IPS-20b (cell line): ENCODE data around the gene RAD51B.
"Not testable (repeated sequence)": the region's sequence is repeated elsewhere in the genome, so short reads cannot be mapped to it uniquely, and the experiment has no call there.

ENCODE experiments used
- H3K27ac ChIP-seq: one replicate; pipeline ENCODE4 v1.5.1; 2013; ENCODE audit warnings: low read length
- H3K27me3 ChIP-seq: 2 replicates; pipeline ENCODE4 v1.6.1; 2013; ENCODE audit warnings: mild to moderate bottlenecking, low read length, inconsistent platforms; ENCODE audit not compliant: insufficient read depth
- H3K36me3 ChIP-seq: 2 replicates; pipeline ENCODE4 v1.6.1; 2013; ENCODE audit warnings: low read depth, mild to moderate bottlenecking, inconsistent platforms, low read length, moderate library complexity; ENCODE audit not compliant: insufficient read depth
- H3K4me1 ChIP-seq: 2 replicates; pipeline ENCODE4 v1.6.1; 2013; ENCODE audit warnings: mild to moderate bottlenecking, control low read depth, inconsistent platforms, low read length, moderate library complexity; ENCODE audit not compliant: insufficient read depth
- H3K4me3 ChIP-seq: 2 replicates; pipeline ENCODE4 v1.5.1; 2013; ENCODE audit warnings: mild to moderate bottlenecking, low read length, inconsistent platforms
- H3K9ac ChIP-seq: 2 replicates; pipeline ENCODE4 v1.6.1; 2013; ENCODE audit warnings: low read depth, mild to moderate bottlenecking, inconsistent platforms, low read length, moderate library complexity
- H3K9me3 ChIP-seq: 2 replicates; pipeline ENCODE4 v1.6.1; 2013; ENCODE audit warnings: mild to moderate bottlenecking, low read depth, low read length, inconsistent platforms; ENCODE audit not compliant: insufficient read depth

RAD51B gene

DNA sequence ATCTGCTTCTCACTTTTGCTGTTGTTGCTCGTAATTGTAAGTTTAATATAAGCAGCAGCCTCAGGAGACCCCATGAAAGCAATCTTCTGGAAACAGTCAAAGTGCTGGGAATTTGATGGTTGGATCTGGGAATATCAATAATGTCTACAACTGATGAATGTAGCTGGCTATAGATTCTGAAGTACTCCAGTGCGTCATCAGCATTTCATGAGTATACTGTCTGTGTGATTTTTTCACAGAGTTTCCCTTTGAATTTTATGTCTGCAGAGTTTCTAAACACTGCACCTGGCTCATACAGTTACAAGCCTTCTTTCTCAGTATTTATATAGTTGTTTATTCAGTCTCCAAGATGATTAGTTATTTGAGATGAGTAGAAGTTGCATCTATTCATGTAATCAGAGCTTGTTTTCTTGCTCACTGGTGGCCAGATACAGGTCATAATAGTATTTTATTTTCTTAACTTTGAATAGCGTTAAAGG lies 222.3 kb downstream of the RAD51B start:
- Histone ChIP-seq H3K36me3 (no peaks in the 10 kb centered on the region), H3K27me3 (no peaks in the 10 kb centered on the region), H3K9me3 (no peaks in the 10 kb centered on the region), H3K4me1 (peaks cover 45% of the 10 kb centered on the region), H3K4me3 (no peak overlapping the region), H3K9ac (peak overlapping the region; percentile 40; the same call in 1 of the 2 replicates), H3K27ac (no peak overlapping the region)

DNA sequence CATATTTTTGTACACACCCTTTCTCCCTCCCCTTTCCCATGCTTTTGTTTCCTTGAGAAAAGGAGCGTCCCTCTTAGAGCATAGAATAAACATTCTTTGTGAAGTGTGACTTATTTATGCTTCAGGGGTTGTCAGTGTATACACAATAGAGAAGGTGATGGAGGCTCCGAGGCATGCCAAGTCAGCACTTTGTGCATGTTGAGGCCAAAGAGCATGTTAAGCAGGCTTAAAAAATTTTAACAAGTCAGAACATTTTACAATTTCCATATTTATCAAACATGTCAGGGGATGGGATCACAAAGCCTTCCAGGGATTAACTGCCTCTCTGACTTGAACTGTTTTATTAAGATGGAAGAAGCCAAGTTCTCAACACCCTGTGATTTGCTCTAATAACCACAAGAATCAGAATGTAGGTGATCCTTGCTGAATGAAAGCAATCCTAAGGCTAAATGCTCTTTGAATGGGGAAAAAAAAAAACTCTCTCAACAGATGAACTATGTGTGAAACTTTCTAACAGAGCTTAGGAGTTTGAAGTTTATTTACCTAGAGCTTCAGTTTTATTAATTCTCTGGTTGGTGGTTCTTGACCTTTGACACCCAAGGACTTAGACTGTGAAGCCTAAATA lies 223.1 kb downstream of the RAD51B start:
- Histone ChIP-seq H3K4me3 (no peak overlapping the region), H3K27me3 (no peaks in the 10 kb centered on the region), H3K9ac (peak overlapping the region; percentile 17; the same call in 1 of the 2 replicates), H3K9me3 (no peaks in the 10 kb centered on the region), H3K27ac (no peak overlapping the region), H3K4me1 (peaks cover 45% of the 10 kb centered on the region), H3K36me3 (no peaks in the 10 kb centered on the region)

DNA sequence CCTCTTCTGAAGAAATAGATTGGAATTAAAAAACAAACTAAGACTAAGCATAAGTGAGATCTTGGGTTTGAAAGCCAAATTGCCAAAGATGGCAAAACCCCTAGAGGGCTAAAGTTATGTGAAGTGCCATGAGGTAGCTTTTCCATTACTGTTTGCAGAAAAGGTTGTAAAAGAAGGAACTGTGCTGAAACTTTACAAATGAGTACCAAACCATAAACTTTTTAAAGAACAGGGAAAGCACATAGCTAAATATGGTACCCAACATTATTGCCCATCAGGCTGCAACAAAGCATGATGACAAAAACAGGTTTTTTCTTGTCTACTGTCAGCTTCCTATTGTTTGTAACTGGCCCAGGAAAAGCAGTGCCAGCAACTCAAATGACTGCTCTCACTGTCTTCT lies 224.2 kb downstream of the RAD51B start:
- H3K4me3 ChIP-seq = no peak overlapping the region
- no peaks in the 10 kb centered on the region for H3K27me3 ChIP-seq
- H3K36me3 ChIP-seq = no peaks in the 10 kb centered on the region
- no peak overlapping the region for H3K27ac ChIP-seq
- no peak overlapping the region for H3K9ac ChIP-seq
- peaks cover 45% of the 10 kb centered on the region for H3K4me1 ChIP-seq
- H3K9me3 ChIP-seq = no peaks in the 10 kb centered on the region

DNA sequence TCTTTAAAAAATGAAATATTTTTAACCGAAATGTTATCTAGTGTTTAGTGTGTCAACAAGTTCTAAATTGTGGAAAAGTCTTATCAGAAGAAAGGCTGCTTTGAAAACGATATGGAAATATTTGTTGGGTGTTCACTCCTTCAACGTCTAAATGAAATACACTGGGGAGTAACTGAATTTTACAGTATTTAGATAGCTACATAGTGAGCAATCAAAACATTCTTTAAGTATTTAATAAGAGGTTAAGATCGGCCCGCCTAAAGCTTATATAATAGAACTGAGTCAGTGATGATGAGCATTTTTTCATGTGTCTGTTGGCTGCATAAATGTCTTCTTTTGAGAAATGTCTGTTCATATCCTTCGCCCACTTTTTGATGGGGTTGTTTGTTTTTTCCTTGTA lies 228.3 kb downstream of the RAD51B start:
- no peaks in the 10 kb centered on the region for H3K36me3 ChIP-seq
- H3K9me3 ChIP-seq = no peaks in the 10 kb centered on the region
- H3K9ac ChIP-seq = no peak overlapping the region
- no peak overlapping the region for H3K27ac ChIP-seq
- H3K27me3 ChIP-seq = no peaks in the 10 kb centered on the region
- peaks cover 13% of the 10 kb centered on the region for H3K4me1 ChIP-seq
- H3K4me3 ChIP-seq = no peak overlapping the region

DNA sequence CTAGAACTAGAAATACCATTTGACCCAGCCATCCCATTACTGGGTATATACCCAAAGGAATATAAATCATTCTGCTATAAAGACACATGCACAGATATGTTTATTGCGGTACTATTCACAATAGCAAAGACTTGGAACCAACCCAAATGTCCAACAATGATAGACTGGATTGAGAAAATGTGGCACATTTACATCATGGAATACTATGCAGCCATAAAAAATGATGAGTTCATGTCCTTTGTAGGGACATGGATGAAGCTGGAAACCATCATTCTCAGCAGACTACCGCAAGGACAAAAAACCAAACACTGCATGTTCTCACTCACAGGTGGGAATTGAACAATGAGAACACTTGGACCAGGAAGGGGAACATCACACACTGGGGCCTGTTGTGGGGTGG lies 229.2 kb downstream of the RAD51B start:
- not testable (repeated sequence) for H3K4me3 ChIP-seq, H3K9ac ChIP-seq, H3K9me3 ChIP-seq, H3K27ac ChIP-seq, H3K36me3 ChIP-seq, H3K27me3 ChIP-seq, H3K4me1 ChIP-seq

DNA sequence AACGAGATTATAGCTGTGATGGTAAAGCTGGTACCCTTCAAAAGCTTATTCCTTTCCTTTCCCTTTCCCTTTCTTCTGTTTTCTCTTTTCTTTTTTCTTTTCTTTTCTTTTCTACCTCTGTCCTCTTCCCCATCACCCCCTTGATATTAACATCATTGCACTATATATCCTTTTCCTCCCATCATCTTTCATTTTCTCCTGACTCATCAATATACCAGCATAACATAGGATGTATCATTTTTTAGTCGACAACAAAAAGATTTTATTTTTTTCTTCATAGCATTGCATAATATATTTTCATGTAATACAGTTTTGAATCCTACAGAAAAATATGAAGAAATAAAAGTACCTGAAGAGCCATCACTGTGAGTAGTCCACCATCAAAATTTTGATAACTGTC lies 230.6 kb downstream of the RAD51B start:
- Histone ChIP-seq H3K27ac (no peak overlapping the region), H3K27me3 (no peaks in the 10 kb centered on the region), H3K9me3 (no peaks in the 10 kb centered on the region), H3K9ac (no peak overlapping the region), H3K36me3 (no peaks in the 10 kb centered on the region), H3K4me1 (no peaks in the 10 kb centered on the region), H3K4me3 (no peak overlapping the region)

DNA sequence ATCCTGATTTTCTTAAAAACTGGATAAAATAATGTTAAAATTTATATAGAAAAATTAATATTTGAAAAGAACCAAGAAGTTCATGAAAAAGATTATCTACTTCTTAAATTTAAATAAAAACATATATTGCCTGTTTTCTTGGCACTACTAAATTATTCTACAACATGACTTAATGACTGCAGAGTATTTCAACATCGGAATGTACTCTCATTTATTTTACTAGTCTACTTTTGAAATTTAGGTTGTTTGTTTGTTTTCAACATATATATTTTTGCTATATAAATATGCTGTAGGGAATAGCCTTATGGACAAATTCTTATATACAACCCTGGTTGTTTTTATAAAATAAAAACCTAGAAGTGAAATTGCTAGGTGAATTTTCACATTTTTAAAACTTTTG lies 231.6 kb downstream of the RAD51B start:
- H3K27ac ChIP-seq = no peak overlapping the region
- H3K4me3 ChIP-seq = no peak overlapping the region
- no peak overlapping the region for H3K9ac ChIP-seq
- H3K27me3 ChIP-seq = no peaks in the 10 kb centered on the region
- no peaks in the 10 kb centered on the region for H3K9me3 ChIP-seq
- H3K36me3 ChIP-seq = no peaks in the 10 kb centered on the region
- no peaks in the 10 kb centered on the region for H3K4me1 ChIP-seq

DNA sequence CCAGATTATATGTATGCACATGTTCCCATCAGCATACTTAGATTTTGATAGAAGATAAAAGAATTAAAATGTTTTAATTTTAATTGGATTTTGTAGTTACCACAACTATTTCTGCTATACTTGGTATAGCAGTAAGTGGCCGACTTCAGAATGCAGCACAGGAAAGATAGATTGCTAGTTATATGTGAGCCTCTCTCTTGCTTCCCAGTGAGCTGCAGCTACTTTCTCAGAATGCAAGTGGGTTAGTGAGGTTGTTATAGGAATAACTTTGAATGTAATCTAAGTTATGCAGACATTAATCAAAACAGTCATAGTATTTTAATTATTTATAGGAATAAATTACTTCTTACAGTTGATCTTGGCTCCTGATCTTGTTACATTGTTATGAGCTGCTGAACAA lies 240.6 kb downstream of the RAD51B start:
- no peaks in the 10 kb centered on the region for H3K9me3 ChIP-seq
- no peaks in the 10 kb centered on the region for H3K36me3 ChIP-seq
- H3K27ac ChIP-seq = no peak overlapping the region
- H3K27me3 ChIP-seq = no peaks in the 10 kb centered on the region
- no peaks in the 10 kb centered on the region for H3K4me1 ChIP-seq
- no peak overlapping the region for H3K4me3 ChIP-seq
- no peak overlapping the region for H3K9ac ChIP-seq

DNA sequence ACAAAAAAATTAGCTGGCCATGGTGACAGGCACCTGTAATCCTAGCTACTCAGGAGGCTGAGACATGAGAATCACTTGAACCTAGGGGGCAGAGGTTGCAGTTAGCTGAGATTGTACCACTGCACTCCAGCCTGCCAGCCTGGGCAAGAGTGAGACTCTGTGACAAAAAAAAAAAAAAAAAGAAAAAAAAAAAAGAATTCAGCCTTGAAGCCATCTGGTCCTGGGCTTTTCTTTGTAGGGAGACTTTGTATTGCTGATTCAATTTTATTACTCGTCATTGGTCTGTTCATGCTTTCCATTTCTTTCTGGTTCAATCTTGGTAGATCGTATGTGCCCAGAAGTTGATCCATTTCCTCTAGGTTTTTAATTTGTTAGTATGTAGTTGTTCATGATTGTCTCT lies 243.1 kb downstream of the RAD51B start:
- H3K27ac ChIP-seq = no peak overlapping the region
- no peaks in the 10 kb centered on the region for H3K9me3 ChIP-seq
- no peaks in the 10 kb centered on the region for H3K27me3 ChIP-seq
- H3K4me1 ChIP-seq = no peaks in the 10 kb centered on the region
- no peak overlapping the region for H3K9ac ChIP-seq
- no peak overlapping the region for H3K4me3 ChIP-seq
- no peaks in the 10 kb centered on the region for H3K36me3 ChIP-seq

DNA sequence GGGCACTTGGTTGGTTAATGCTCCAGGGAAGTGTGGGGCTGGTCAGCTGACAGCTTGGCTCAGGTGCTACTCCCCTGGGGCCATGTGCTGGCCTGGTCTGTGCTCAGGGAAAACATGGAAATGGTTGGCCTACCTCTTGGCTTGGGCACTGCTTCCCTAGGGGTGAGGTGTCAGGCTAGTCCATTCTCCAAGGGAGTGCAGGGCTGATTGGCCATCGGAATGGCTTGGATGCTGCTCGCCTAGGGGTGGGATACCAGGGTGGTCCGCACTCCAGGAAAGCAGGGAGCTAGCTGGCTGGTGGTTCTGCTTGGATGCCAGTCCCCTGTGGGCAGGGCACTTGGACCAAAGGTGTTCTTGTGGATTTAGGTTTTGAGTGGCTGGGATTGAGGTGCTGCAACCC lies 245.7 kb downstream of the RAD51B start:
- Histone ChIP-seq H3K9me3 (peaks cover 3% of the 10 kb centered on the region; the same call in 1 of the 2 replicates), H3K4me1 (no peaks in the 10 kb centered on the region), H3K36me3 (no peaks in the 10 kb centered on the region), H3K27ac (no peak overlapping the region), H3K27me3 (no peaks in the 10 kb centered on the region), H3K4me3 (no peak overlapping the region), H3K9ac (no peak overlapping the region)

DNA sequence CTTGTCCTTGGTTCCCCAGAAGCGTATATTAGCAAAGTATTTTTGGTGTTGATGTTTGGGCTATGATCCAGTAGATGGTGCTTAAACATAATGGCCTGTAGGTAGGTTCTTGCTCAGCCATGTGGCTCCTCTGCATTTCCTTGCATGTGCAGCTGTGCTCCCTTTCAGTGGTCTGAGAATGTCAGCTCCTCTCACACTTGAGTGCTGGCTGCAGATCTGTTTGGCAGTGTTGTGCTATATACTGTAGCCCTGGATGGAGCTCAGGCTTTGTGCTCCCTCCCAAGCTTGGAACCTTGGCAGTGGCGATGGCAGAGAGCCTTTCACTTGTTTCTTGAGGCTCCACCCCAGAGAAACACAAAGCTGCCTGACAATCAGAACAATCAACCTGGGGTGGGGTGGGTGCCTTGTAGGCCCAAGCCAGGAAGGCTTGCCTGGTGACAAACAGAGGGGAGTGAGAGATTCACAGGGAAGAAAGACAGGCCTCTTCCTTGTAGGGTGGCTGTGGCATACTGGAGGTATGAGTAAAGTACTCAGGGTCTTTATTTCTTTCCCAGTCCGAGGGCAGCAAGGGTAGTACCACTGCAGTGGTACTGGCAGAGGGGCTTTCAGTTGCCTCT lies 255.3 kb downstream of the RAD51B start:
- H3K4me3 ChIP-seq = no peak overlapping the region
- H3K36me3 ChIP-seq = no peaks in the 10 kb centered on the region
- no peaks in the 10 kb centered on the region for H3K27me3 ChIP-seq
- peaks cover 7% of the 10 kb centered on the region for H3K9me3 ChIP-seq
- peaks cover 8% of the 10 kb centered on the region for H3K4me1 ChIP-seq
- no peak overlapping the region for H3K9ac ChIP-seq
- H3K27ac ChIP-seq = no peak overlapping the region

DNA sequence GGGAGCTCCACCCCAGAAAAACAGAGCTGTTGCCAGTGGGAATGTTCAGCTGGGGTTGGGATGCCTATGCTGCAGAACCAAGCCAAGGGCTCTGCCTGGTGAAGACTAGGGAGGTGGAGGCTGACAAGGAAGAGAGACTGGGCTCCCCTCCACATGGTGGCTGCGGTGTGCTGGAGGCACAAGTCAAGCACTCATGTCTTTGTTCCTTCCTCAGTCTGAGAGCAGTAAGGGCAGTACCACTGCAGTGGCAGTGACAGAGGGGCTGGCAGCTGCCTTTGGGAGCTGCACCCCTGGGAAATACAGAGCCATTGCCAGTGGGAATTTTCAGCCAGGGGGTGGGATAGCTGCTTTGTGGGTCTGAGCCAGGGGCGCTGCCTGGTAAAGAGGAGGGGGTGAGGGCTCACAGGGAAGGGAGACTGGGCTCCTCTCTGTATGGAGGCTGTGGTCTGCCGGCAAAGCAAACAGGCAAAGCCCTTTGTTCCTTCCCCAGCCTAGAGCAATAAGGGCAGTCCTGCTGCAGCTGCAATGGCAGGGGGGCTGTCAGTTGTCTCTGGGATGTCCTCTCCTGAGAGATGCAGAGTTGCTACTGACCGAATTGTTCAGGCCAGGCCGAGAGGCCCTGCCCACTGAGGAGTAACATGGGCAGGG lies 255.9 kb downstream of the RAD51B start:
- no peaks in the 10 kb centered on the region for H3K27me3 ChIP-seq
- H3K4me1 ChIP-seq = peaks cover 14% of the 10 kb centered on the region
- no peak overlapping the region for H3K9ac ChIP-seq

More for the DNA sequence above, 255.9 kb downstream of the RAD51B start:
- Histone ChIP-seq H3K27ac (no peak overlapping the region), H3K4me3 (no peak overlapping the region), H3K36me3 (no peaks in the 10 kb centered on the region), H3K9me3 (peaks cover 3% of the 10 kb centered on the region)
